ES-I3 (cell line): Measurements from ENCODE around the gene UBE2R2.

Source experiments
- H3K36me3 ChIP-seq: 2 replicates; pipeline ENCODE4 v1.6.1; 2013; ENCODE audit warnings: mild to moderate bottlenecking, low read length, control low read depth, moderate library complexity; ENCODE audit not compliant: insufficient read depth
- H3K4me1 ChIP-seq: 2 replicates; pipeline ENCODE4 v1.6.1; 2013; ENCODE audit warnings: mild to moderate bottlenecking, control low read depth, low read length; ENCODE audit not compliant: insufficient read depth
- H3K9ac ChIP-seq: 2 replicates; pipeline ENCODE4 v1.6.1; 2013; ENCODE audit warnings: low read depth, mild to moderate bottlenecking, low read length, moderate library complexity
- H3K9me3 ChIP-seq: 2 replicates; pipeline ENCODE4 v1.6.1; 2013; ENCODE audit warnings: mild to moderate bottlenecking, low read length, moderate library complexity; ENCODE audit not compliant: control insufficient read depth, insufficient read depth

UBE2R2 gene

DNA sequence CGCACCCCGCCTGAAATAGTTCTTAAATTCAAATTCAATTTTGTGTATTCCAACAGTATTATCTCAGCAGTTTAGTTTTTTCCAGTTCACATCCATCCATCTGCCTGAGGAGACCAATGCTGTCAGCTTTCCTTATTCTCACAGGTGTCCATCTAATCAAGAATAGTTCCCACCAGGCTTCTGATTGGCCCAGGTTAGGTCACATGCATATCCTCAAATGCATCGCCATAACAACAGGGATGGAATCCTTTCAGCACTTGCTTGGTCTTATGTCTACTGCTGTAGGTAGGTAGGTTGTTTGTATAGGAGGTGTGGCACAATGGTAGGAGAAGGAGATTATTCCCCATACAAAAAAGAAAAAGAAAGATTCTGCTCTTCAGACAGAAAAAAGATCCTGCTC, 91.2 kb downstream of the UBE2R2 start:
- Histone ChIP-seq H3K9me3 (no peaks in the 10 kb centered on the region), H3K9ac (no peak overlapping the region), H3K36me3 (no peaks in the 10 kb centered on the region; the same call in 1 of the 2 replicates), H3K4me1 (no peaks in the 10 kb centered on the region)

DNA sequence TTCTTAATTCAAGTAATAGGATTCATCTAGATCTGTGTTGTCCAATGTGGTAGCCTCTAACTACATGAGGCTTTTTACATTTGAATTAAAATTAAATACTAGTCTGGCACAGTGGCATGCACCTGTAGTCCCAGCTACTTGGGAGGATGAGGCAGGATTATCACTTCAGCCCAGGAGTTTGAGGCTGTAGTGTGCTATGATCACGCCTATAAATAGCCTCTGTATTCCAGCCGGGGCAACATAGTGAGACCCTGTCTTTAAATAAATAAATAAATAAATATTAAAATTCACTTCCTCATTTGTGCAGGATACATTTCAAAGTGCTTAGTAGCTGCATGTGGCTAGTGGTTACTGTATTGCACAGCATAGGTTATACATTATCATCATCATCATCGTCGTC, 91.8 kb downstream of the UBE2R2 start:
- H3K4me1 ChIP-seq = no peaks in the 10 kb centered on the region
- no peaks in the 10 kb centered on the region for H3K9me3 ChIP-seq
- H3K36me3 ChIP-seq = no peaks in the 10 kb centered on the region; the same call in 1 of the 2 replicates
- no peak overlapping the region for H3K9ac ChIP-seq

DNA sequence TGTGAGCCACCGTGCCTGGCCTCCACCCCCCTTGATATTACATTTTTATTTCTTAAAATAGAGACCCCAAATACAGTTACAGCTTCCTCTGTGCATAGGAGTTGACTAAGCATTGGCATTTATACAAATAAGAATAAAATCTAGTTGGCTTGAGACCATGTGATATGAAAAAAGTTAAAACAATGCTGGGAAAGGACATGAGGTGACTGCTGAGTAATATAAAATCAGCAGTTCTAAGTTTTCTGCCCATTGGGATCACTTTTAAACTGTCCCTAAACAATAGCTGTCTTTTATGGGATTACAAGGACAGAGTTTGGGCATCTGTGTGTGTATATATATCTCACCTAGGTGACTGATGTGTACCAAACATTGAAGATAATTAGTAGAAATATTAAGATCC, 96.6 kb downstream of the UBE2R2 start:
- H3K36me3 ChIP-seq = peaks cover 6% of the 10 kb centered on the region
- no peaks in the 10 kb centered on the region for H3K4me1 ChIP-seq
- H3K9ac ChIP-seq = no peak overlapping the region
- H3K9me3 ChIP-seq = no peaks in the 10 kb centered on the region

GRCh38 chr9:33914887-33915628, 98.1 kb downstream of the UBE2R2 start:
- Histone ChIP-seq H3K9ac (no peak overlapping the region), H3K9me3 (no peaks in the 10 kb centered on the region), H3K36me3 (peaks cover 11% of the 10 kb centered on the region), H3K4me1 (0 out of 2 replicates have a peak, but pooled peaks cover 4% of the 10 kb centered on the region)

- 0 out of 2 replicates have a peak, but pooled peaks cover 4% of the 10 kb centered on the region for H3K4me1 ChIP-seq
- peaks cover 11% of the 10 kb centered on the region for H3K36me3 ChIP-seq
- H3K9ac ChIP-seq = no peak overlapping the region
- no peaks in the 10 kb centered on the region for H3K9me3 ChIP-seq
Observed at GRCh38 chr9:33917036-33917435, 100.1 kb downstream of the UBE2R2 start.

GRCh38 chr9:33919276-33919897, 102.4 kb downstream of the UBE2R2 start:
- no peaks in the 10 kb centered on the region for H3K9me3 ChIP-seq
- no peak overlapping the region for H3K9ac ChIP-seq
- H3K4me1 ChIP-seq = 0 out of 2 replicates have a peak, but pooled peaks cover 4% of the 10 kb centered on the region
- peaks cover 19% of the 10 kb centered on the region for H3K36me3 ChIP-seq

GRCh38 chr9:33921967-33922895, 105.3 kb downstream of the UBE2R2 start:
- Histone ChIP-seq H3K9me3 (no peaks in the 10 kb centered on the region), H3K36me3 (peaks cover 31% of the 10 kb centered on the region), H3K4me1 (0 out of 2 replicates have a peak, but pooled peaks cover 4% of the 10 kb centered on the region), H3K9ac (no peak overlapping the region)

DNA sequence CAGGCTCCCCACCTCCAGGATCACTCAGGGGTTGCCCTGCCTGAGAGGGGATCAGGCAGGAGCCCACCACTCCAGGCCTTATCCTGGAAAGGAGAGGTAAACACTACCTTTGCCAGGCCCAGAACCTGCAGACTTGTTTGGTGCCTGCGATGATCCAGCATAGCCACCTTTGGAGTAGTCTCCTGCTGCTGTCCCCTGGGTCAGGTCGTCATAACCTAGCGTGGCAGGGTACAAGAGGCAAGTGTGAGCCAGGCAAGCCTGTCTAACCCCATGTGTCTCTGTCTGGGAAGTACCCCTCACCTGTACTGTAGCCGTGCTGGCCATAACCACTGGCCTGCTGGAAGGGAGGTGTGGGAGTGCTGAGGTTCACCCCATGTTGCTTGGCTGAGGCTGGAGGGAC, 106.1 kb downstream of the UBE2R2 start:
- peaks cover 29% of the 10 kb centered on the region for H3K36me3 ChIP-seq

GRCh38 chr9:33923998-33924701, 107.2 kb downstream of the UBE2R2 start:
- Histone ChIP-seq H3K9ac (no peak overlapping the region), H3K4me1 (0 out of 2 replicates have a peak, but pooled peaks cover 4% of the 10 kb centered on the region), H3K9me3 (no peaks in the 10 kb centered on the region), H3K36me3 (peaks cover 24% of the 10 kb centered on the region)

More for the DNA sequence above, 106.1 kb downstream of the UBE2R2 start:
- Histone ChIP-seq H3K9me3 (no peaks in the 10 kb centered on the region), H3K4me1 (0 out of 2 replicates have a peak, but pooled peaks cover 4% of the 10 kb centered on the region), H3K9ac (no peak overlapping the region)

- Histone ChIP-seq H3K4me1 (no peaks in the 10 kb centered on the region), H3K9ac (no peak overlapping the region), H3K9me3 (no peaks in the 10 kb centered on the region), H3K36me3 (peaks cover 25% of the 10 kb centered on the region)
Observed at GRCh38 chr9:33924978-33925797, 108.2 kb downstream of the UBE2R2 start.

DNA sequence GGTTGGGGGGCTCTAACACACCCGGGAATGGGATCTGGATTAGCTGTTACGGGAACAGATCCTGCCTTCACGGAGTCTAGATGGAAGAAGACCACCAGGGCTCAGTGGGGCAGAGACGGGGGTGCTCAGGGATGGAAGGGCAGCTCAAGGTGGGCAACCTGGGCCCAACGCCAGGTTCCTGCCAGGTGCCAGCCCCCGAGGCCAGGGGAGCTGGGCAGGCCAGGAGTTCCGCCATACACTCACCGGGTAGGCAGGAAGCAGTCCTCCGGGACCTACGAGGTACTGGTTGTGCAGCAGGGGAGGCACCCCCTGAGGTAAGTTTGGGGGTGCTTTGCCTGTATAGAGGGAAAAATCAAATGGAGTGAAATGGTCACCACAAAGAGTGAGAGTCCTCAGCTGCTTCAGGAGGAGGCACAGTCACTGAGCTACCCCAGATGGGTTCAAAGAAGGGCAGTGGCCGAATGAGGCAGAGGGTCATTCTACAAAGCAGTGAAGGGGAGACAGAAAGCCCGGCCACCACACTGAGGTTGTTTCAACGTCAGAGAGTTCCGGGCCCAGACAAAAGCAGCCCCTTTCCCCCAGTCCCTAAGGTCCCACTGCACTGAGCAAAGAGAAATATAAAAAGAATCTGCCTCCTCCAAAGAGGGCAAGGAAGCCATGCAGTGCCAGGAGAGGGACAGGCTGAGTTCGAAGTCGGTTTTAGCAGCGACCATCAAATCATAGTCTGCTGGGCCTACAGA, 110.0 kb downstream of the UBE2R2 start:
- Histone ChIP-seq H3K36me3 (peaks cover 36% of the 10 kb centered on the region), H3K4me1 (no peaks in the 10 kb centered on the region), H3K9me3 (no peaks in the 10 kb centered on the region), H3K9ac (no peak overlapping the region)

DNA sequence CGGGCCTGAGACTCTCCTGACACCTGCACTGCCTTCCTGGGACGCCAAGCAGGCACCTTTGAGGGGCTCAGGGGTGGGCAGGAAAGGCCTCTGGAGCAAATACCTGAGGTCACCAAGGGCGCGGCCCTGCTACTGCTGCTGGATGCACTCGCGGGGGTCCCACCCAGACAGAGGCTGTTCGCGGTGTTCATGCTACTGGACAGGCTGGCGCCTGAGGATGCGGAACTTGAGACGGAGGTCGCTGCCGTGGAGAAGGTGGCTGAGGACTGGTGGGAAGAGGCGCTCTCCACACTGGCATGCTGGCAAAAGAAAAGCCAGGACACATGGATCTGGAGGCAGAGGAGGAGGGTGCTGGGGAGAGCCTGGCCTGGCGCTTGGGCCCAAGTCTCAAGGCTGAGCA, 110.7 kb downstream of the UBE2R2 start:
- Histone ChIP-seq H3K9me3 (no peaks in the 10 kb centered on the region), H3K4me1 (no peaks in the 10 kb centered on the region), H3K9ac (no peak overlapping the region), H3K36me3 (peaks cover 35% of the 10 kb centered on the region)

DNA sequence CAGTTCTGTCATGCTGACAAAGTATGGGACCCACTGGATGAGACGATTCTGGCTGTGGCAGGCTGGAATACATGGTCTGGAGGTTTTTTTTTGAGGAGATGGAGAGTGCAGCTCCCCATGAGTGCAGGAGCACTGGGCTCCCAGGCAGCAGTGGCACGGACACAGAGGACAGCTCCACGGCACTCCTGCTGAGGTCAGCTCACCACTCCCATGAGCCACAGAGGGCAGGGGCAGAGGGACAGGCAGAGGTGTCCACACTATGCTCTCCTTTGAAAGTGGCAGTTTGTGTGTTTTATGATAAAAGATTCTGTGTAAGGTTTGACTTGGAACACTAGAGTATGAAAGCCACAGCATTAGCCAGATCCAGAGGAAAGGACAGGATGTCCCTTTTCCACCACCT, 114.4 kb downstream of the UBE2R2 start:
- Histone ChIP-seq H3K9ac (no peak overlapping the region), H3K9me3 (no peaks in the 10 kb centered on the region), H3K4me1 (peaks cover 16% of the 10 kb centered on the region), H3K36me3 (peaks cover 46% of the 10 kb centered on the region)
